ENCODE results near the gene PTOV1.
"Not testable (repeated sequence)": the region's sequence is repeated elsewhere in the genome, so short reads cannot be mapped to it uniquely, and the experiment has no call there.

PTOV1 gene

GRCh38 chr19:49817964-49818648, 32.9 kb upstream of the PTOV1 start, which contains the start of gene MED25:
MED25 (plus strand) TSS chr19:49818289; CDS start chr19:49818342, 53 bp downstream.
- peak; percentile 89 for DNase-seq (ENCODE audit: low spot score)

GRCh38 chr19:49818649-49819370, 32.1 kb upstream of the PTOV1 start:
- DNase-seq (ENCODE audit: low spot score): no peak

- not testable (repeated sequence) for DNase-seq (ENCODE audit: low spot score)
These were observed 31.4 kb upstream of the PTOV1 start for GRCh38 chr19:49819452-49820115.

- no peak for DNase-seq (ENCODE audit: low spot score)
These were observed 30.8 kb upstream of the PTOV1 start for GRCh38 chr19:49820125-49820524.

GRCh38 chr19:49823472-49823871, 27.5 kb upstream of the PTOV1 start:
- no peak for DNase-seq (ENCODE audit: low spot score)

- no peak for DNase-seq (ENCODE audit: low spot score)
These were observed 26.3 kb upstream of the PTOV1 start for GRCh38 chr19:49824662-49825061.

GRCh38 chr19:49827034-49827433, 23.9 kb upstream of the PTOV1 start:
- DNase-seq (ENCODE audit: low spot score): no peak

- DNase-seq (ENCODE audit: low spot score): no peak
These were observed 21.8 kb upstream of the PTOV1 start for GRCh38 chr19:49829200-49829599.

GRCh38 chr19:49829721-49830120, 21.2 kb upstream of the PTOV1 start:
- DNase-seq (ENCODE audit: low spot score): no peak

- DNase-seq (ENCODE audit: low spot score): no peak
These were observed 20.2 kb upstream of the PTOV1 start for GRCh38 chr19:49830766-49831165.

- no peak for DNase-seq (ENCODE audit: low spot score)
These were observed 19.4 kb upstream of the PTOV1 start for GRCh38 chr19:49831592-49831991.

- no peak for DNase-seq (ENCODE audit: low spot score)
These were observed 18.4 kb upstream of the PTOV1 start for GRCh38 chr19:49832556-49832955.

GRCh38 chr19:49833599-49833998, 17.4 kb upstream of the PTOV1 start:
- no peak for DNase-seq (ENCODE audit: low spot score)

- DNase-seq (ENCODE audit: low spot score): no peak
These were observed 15.4 kb upstream of the PTOV1 start for GRCh38 chr19:49835562-49835961.

GRCh38 chr19:49836176-49837008, 14.6 kb upstream of the PTOV1 start:
- DNase-seq (ENCODE audit: low spot score): no peak

GRCh38 chr19:49837009-49837310, 14.0 kb upstream of the PTOV1 start:
- DNase-seq (ENCODE audit: low spot score): no peak

GRCh38 chr19:49837425-49837824, 13.5 kb upstream of the PTOV1 start:
- no peak for DNase-seq (ENCODE audit: low spot score)

- no peak for DNase-seq (ENCODE audit: low spot score)
These were observed 11.9 kb upstream of the PTOV1 start for GRCh38 chr19:49838885-49839588.

- DNase-seq (ENCODE audit: low spot score): no peak
These were observed 11.2 kb upstream of the PTOV1 start for GRCh38 chr19:49839713-49840112.

GRCh38 chr19:49840321-49840720, 10.6 kb upstream of the PTOV1 start:
- DNase-seq (ENCODE audit: low spot score): no peak

GRCh38 chr19:49840736-49841249, 10.2 kb upstream of the PTOV1 start:
- no peak for DNase-seq (ENCODE audit: low spot score)

GRCh38 chr19:49843265-49843664, 7.7 kb upstream of the PTOV1 start:
- no peak for DNase-seq (ENCODE audit: low spot score)
